Transverse colon (tissue), 3 donors: ENCODE results near the gene PCDH12.

Experiments
- EP300 ChIP-seq: sonication (generic); formaldehyde crosslinking; IDR thresholded peaks from one replicate; pipeline ENCODE4 v1.6.1; 2017; ENCODE audit warnings: antibody characterized with exemption, low read depth
- TF ChIP-seq, protein P1 (sequence below), 5 experiments: fragments of 200-600 bp in 3 of 5; fragments of 450-650 bp in 2 of 5; sonication (generic) in 3 of 5; IDR thresholded peaks; 1 replicate in 2 of 5; 2 replicates in 3 of 5; pipeline ENCODE4 v1.5.1; 2016 to 2017; ENCODE audit warnings: antibody characterized with exemption in 5 of 5, inconsistent platforms in 3 of 5, mild to moderate bottlenecking in 2 of 5, moderate library complexity in 1 of 5

DNA sequence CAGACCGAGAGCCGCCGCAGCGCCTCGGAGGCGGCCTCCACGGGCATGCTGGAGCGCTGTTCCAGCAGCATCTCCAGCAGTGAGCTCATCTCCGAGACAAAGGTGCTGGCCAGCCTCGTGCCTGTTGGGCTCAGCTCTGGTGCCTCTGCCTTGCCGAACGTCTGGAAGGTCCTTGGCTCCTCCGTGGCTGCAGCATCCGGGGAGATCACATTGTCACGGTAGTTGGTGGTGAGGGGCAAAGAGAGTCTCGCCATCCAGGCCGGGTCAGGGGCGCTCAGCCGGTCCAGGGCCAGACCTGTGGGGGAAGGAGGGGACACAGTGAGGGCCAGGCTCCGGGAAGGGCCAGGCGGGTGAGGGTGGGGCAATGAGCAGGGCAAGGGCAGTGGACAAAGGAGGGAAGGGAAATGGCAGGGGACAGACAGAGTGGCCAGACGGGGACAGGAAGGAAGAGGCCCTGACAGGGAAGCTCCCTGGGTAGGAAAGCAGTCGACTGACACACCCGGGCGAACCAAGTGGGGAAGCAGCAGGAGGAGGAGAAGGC is 12.4 kb downstream of the PCDH12 start:
- TF ChIP-seq, protein P1, sequence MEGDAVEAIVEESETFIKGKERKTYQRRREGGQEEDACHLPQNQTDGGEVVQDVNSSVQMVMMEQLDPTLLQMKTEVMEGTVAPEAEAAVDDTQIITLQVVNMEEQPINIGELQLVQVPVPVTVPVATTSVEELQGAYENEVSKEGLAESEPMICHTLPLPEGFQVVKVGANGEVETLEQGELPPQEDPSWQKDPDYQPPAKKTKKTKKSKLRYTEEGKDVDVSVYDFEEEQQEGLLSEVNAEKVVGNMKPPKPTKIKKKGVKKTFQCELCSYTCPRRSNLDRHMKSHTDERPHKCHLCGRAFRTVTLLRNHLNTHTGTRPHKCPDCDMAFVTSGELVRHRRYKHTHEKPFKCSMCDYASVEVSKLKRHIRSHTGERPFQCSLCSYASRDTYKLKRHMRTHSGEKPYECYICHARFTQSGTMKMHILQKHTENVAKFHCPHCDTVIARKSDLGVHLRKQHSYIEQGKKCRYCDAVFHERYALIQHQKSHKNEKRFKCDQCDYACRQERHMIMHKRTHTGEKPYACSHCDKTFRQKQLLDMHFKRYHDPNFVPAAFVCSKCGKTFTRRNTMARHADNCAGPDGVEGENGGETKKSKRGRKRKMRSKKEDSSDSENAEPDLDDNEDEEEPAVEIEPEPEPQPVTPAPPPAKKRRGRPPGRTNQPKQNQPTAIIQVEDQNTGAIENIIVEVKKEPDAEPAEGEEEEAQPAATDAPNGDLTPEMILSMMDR (IDR thresholded peaks at IDR 0.05), result no peak
- TF ChIP-seq EP300, result no peak
